Liver (tissue), 9 donors: ENCODE results near the gene IRS1. TPM values are rescaled to one million over a fixed set of nuclear protein-coding genes. Genes with fewer than 3 reads are reported as not detected.
A peak's percentile ranks its signal among the peaks of the same experiment; 100 is the strongest.

Experiments
- DNase-seq: peaks from one replicate; pipeline ENCODE4 v3.0.0-alpha.2; 2017; ENCODE audit warnings: low spot score
- H3K27ac ChIP-seq, 2 donors: one replicate each; pipeline ENCODE4 v1.7.0; 2013; ENCODE audit warnings: inconsistent platforms in 2 of 2, low read length in 2 of 2, control low read depth in 1 of 2, low read depth in 1 of 2, mild to moderate bottlenecking in 1 of 2
- H3K27me3 ChIP-seq, 4 donors: one replicate each; pipeline versions ENCODE4 v1.6.1 to v1.7.0; 2013; ENCODE audit warnings: low read length in 3 of 4, inconsistent platforms in 1 of 4, mild to moderate bottlenecking in 1 of 4, moderate library complexity in 1 of 4; ENCODE audit not compliant: control insufficient read depth in 4 of 4, insufficient read depth in 4 of 4
- H3K36me3 ChIP-seq, 4 donors: one replicate each; pipeline versions ENCODE4 v1.6.1 to v1.7.0; 2013; ENCODE audit warnings: low read length in 3 of 4, mild to moderate bottlenecking in 3 of 4, low read depth in 1 of 4, moderate library complexity in 1 of 4; ENCODE audit not compliant: control insufficient read depth in 4 of 4, insufficient read depth in 3 of 4
- H3K4me1 ChIP-seq, 4 donors: one replicate each; pipeline versions ENCODE4 v1.6.1 to v1.7.0; 2013; ENCODE audit warnings: low read length in 3 of 4, mild to moderate bottlenecking in 3 of 4, moderate library complexity in 1 of 4; ENCODE audit not compliant: control insufficient read depth in 4 of 4, insufficient read depth in 4 of 4
- H3K4me3 ChIP-seq, 3 donors: one replicate each; pipeline versions ENCODE4 v1.6.1 to v1.7.0; 2013; ENCODE audit warnings: low read length in 3 of 3, control low read depth in 1 of 3, low read depth in 1 of 3, mild to moderate bottlenecking in 1 of 3
- H3K9ac ChIP-seq, 2 donors: one replicate each; pipeline ENCODE4 v1.7.0; 2013; ENCODE audit warnings: low read length in 2 of 2, mild to moderate bottlenecking in 2 of 2, moderate library complexity in 2 of 2, control low read depth in 1 of 2, low read depth in 1 of 2
- H3K9me3 ChIP-seq, 4 donors: one replicate each; pipeline versions ENCODE4 v1.6.1 to v1.7.0; 2013; ENCODE audit warnings: low read length in 3 of 4; ENCODE audit not compliant: control insufficient read depth in 4 of 4
- FOXA1 ChIP-seq: IDR thresholded peaks from 2 replicates; pipeline ENCODE4 v1.6.1; 2016; ENCODE audit warnings: antibody characterized with exemption
- FOXA2 ChIP-seq: IDR thresholded peaks from 2 replicates; pipeline ENCODE4 v1.6.1; 2016; ENCODE audit warnings: antibody characterized with exemption
- GABPA ChIP-seq, 2 donors: IDR thresholded peaks in 1 of 2; conservative IDR thresholded peaks in 1 of 2; 2 replicates each; pipeline ENCODE4 v1.6.1; 2016; ENCODE audit warnings: antibody characterized with exemption in 2 of 2, mild to moderate bottlenecking in 1 of 2, moderate library complexity in 1 of 2
- HNF4A ChIP-seq, 2 donors: conservative IDR thresholded peaks; 2 replicates each; pipeline ENCODE4 v1.6.1; 2016; ENCODE audit warnings: antibody characterized with exemption in 2 of 2, mild to moderate bottlenecking in 2 of 2
- HNF4G ChIP-seq: IDR thresholded peaks from 2 replicates; pipeline ENCODE4 v1.6.1; 2016; ENCODE audit warnings: antibody characterized with exemption
- JUND ChIP-seq, 2 donors: IDR thresholded peaks; 2 replicates each; pipeline ENCODE4 v1.6.1; 2016; ENCODE audit warnings: antibody characterized with exemption in 2 of 2
- NR2F2 ChIP-seq: IDR thresholded peaks from 2 replicates; pipeline ENCODE4 v1.6.1; 2016; ENCODE audit warnings: antibody characterized with exemption
- RAD21 ChIP-seq, 2 donors: IDR thresholded peaks; 2 replicates each; pipeline ENCODE4 v1.6.1; 2016; ENCODE audit warnings: antibody characterized with exemption in 2 of 2, mild to moderate bottlenecking in 2 of 2
- RXRA ChIP-seq, 2 donors: IDR thresholded peaks; 2 replicates each; pipeline ENCODE4 v1.6.1; 2017 to 2018; ENCODE audit warnings: antibody characterized with exemption in 2 of 2, mild to moderate bottlenecking in 1 of 2
- SP1 ChIP-seq: IDR thresholded peaks from 2 replicates; pipeline ENCODE4 v1.6.1; 2018; ENCODE audit warnings: antibody characterized with exemption, mild to moderate bottlenecking
- YY1 ChIP-seq: IDR thresholded peaks from 2 replicates; pipeline ENCODE4 v1.6.1; 2016; ENCODE audit warnings: antibody characterized with exemption, mild to moderate bottlenecking
- WGBS: extraction: QIAGEN DNeasy Blood & Tissue Kit; methylation state at CpG from one replicate; pipeline ENCODE4 v1.1.7; 2013; 5-methylcytosine and 5-hydroxymethylcytosine counted together
- polyA plus RNA-seq, 2 donors: library from polyadenylated mRNA; stranded (reverse) in 1 of 2; unstranded in 1 of 2; fragments of 200-250 nt in 1 of 2; fragments of >200 nt in 1 of 2; fragmentation: Nextera tagmentation in 1 of 2; extraction: Ambion mirVana in 1 of 2; gene quantifications; one replicate each; pipeline versions ENCODE4 v1.2.1 to v1.2.3, GENCODE V29; 2013 to 2015
- total RNA-seq, 2 donors: library from RNA; depleted of rRNA; stranded (reverse); fragments of >200 nt; gene quantifications; one replicate each; pipeline ENCODE4 v1.2.3, GENCODE V29; 2014
- TF ChIP-seq, protein P1 (sequence below): IDR thresholded peaks from 2 replicates; pipeline ENCODE4 v1.6.1; 2016; ENCODE audit warnings: antibody characterized with exemption
- TF ChIP-seq, protein P2 (sequence below): IDR thresholded peaks from 2 replicates; pipeline ENCODE4 v1.6.1; 2016; ENCODE audit warnings: antibody characterized with exemption, mild to moderate bottlenecking
- TF ChIP-seq, protein P3 (sequence below): fragments of 150-350 bp; IDR thresholded peaks from 2 replicates; pipeline ENCODE4 v1.5.1; 2017; ENCODE audit warnings: improper control_type of control experiment, low read depth, low read length; ENCODE audit not compliant: missing input control
- TF ChIP-seq, protein P4 (sequence below): IDR thresholded peaks from 2 replicates; pipeline ENCODE4 v1.6.1; 2016; ENCODE audit warnings: antibody characterized with exemption
- donor health status: healthy.
- donor health status: healthy.
- donor health status: healthy.
- donor health status: healthy.
- donor health status: healthy.

IRS1 gene, protein sequence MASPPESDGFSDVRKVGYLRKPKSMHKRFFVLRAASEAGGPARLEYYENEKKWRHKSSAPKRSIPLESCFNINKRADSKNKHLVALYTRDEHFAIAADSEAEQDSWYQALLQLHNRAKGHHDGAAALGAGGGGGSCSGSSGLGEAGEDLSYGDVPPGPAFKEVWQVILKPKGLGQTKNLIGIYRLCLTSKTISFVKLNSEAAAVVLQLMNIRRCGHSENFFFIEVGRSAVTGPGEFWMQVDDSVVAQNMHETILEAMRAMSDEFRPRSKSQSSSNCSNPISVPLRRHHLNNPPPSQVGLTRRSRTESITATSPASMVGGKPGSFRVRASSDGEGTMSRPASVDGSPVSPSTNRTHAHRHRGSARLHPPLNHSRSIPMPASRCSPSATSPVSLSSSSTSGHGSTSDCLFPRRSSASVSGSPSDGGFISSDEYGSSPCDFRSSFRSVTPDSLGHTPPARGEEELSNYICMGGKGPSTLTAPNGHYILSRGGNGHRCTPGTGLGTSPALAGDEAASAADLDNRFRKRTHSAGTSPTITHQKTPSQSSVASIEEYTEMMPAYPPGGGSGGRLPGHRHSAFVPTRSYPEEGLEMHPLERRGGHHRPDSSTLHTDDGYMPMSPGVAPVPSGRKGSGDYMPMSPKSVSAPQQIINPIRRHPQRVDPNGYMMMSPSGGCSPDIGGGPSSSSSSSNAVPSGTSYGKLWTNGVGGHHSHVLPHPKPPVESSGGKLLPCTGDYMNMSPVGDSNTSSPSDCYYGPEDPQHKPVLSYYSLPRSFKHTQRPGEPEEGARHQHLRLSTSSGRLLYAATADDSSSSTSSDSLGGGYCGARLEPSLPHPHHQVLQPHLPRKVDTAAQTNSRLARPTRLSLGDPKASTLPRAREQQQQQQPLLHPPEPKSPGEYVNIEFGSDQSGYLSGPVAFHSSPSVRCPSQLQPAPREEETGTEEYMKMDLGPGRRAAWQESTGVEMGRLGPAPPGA (N-terminal part only)
- total RNA-seq (10 to 100 TPM in 1 of 2 donors, 1 to 10 TPM in 1; 8.3 to 11.6 TPM), polyA plus RNA-seq (1 to 10 TPM; 7.4 to 8.9 TPM)

DNA sequence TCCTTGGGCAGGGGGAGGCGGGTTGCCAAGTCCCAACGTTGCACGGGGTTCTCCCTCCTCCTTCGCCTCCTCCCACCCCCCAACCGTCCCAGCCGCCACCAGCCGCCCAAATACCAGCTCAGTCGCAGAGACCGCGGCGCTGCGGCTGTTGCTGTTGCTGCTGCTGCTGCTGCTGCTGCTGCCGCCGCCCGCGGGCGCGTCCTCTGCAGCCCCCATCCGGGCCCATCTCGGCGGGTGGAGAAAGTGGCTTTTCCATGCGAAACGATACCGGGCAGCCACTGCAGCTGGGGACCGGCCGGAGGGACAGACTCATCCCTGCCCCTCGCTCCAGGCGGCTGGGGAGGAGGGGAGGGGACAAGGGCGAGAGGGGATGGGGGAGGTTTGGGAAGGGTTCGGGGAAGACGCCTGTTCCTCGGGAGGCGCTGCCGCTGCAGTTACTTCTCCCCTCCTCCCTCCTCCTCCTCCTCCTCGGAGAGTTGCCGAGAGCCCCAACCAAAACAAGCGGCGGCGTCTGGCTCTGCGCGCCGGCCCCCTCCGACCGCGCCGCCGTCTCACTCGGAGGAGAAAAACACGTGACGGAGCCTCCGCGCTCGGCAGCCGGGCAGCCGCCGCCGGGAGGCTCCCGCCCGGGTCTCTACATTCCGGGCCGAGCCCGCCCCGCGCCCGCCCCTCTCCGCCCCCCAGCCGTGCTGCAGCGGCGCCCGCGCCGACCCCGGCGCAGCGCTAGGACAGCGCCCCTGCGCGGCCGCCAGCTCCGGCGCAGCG lies at the start of gene IRS1:
Gene IRS1, minus strand, starts transcription at position 610 of the 765 bp plus-strand sequence. CDS start 1,082 bp downstream, outside the sequence.
- H3K36me3 ChIP-seq, result no peaks in the 10 kb centered on the region
- no peak for TF ChIP-seq HNF4A (conservative IDR thresholded peaks at IDR 0.05)
- TF ChIP-seq, protein P1, sequence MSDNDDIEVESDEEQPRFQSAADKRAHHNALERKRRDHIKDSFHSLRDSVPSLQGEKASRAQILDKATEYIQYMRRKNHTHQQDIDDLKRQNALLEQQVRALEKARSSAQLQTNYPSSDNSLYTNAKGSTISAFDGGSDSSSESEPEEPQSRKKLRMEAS, result no peak
- no peak for TF ChIP-seq JUND (IDR thresholded peaks at IDR 0.05)
- TF ChIP-seq FOXA1, result no peak
- TF ChIP-seq, protein P2, sequence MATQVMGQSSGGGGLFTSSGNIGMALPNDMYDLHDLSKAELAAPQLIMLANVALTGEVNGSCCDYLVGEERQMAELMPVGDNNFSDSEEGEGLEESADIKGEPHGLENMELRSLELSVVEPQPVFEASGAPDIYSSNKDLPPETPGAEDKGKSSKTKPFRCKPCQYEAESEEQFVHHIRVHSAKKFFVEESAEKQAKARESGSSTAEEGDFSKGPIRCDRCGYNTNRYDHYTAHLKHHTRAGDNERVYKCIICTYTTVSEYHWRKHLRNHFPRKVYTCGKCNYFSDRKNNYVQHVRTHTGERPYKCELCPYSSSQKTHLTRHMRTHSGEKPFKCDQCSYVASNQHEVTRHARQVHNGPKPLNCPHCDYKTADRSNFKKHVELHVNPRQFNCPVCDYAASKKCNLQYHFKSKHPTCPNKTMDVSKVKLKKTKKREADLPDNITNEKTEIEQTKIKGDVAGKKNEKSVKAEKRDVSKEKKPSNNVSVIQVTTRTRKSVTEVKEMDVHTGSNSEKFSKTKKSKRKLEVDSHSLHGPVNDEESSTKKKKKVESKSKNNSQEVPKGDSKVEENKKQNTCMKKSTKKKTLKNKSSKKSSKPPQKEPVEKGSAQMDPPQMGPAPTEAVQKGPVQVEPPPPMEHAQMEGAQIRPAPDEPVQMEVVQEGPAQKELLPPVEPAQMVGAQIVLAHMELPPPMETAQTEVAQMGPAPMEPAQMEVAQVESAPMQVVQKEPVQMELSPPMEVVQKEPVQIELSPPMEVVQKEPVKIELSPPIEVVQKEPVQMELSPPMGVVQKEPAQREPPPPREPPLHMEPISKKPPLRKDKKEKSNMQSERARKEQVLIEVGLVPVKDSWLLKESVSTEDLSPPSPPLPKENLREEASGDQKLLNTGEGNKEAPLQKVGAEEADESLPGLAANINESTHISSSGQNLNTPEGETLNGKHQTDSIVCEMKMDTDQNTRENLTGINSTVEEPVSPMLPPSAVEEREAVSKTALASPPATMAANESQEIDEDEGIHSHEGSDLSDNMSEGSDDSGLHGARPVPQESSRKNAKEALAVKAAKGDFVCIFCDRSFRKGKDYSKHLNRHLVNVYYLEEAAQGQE, result peak; percentile 32
- TF ChIP-seq RAD21 (IDR thresholded peaks at IDR 0.05), result peak; percentile 3 to 7
- TF ChIP-seq, protein P3, sequence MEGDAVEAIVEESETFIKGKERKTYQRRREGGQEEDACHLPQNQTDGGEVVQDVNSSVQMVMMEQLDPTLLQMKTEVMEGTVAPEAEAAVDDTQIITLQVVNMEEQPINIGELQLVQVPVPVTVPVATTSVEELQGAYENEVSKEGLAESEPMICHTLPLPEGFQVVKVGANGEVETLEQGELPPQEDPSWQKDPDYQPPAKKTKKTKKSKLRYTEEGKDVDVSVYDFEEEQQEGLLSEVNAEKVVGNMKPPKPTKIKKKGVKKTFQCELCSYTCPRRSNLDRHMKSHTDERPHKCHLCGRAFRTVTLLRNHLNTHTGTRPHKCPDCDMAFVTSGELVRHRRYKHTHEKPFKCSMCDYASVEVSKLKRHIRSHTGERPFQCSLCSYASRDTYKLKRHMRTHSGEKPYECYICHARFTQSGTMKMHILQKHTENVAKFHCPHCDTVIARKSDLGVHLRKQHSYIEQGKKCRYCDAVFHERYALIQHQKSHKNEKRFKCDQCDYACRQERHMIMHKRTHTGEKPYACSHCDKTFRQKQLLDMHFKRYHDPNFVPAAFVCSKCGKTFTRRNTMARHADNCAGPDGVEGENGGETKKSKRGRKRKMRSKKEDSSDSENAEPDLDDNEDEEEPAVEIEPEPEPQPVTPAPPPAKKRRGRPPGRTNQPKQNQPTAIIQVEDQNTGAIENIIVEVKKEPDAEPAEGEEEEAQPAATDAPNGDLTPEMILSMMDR, result peak; percentile 51
- TF ChIP-seq GABPA (IDR thresholded peaks at IDR 0.05 in 1 of 2, conservative IDR thresholded peaks at IDR 0.05 in 1 of 2), result no peak
- no peak for TF ChIP-seq YY1
- no peak for TF ChIP-seq FOXA2
- no peak for TF ChIP-seq SP1
- peak within 1 kb of the TSS; percentile 95 to 99 for H3K27ac ChIP-seq
- peaks cover 2 to 57% (median 37%) of the 10 kb centered on the region in 4 donors for H3K4me1 ChIP-seq
- H3K27me3 ChIP-seq, result no peaks in the 10 kb centered on the region
- peak; percentile 70 for DNase-seq
- WGBS, result under 1% methylated on average over 82 of the region's 82 CpGs
- no peaks in the 10 kb centered on the region for H3K9me3 ChIP-seq
- H3K9ac ChIP-seq, result peak within 1 kb of the TSS; percentile 90 to 92
- H3K4me3 ChIP-seq, result peak within 1 kb of the TSS; percentile 65 to 91 (median 79)

DNA sequence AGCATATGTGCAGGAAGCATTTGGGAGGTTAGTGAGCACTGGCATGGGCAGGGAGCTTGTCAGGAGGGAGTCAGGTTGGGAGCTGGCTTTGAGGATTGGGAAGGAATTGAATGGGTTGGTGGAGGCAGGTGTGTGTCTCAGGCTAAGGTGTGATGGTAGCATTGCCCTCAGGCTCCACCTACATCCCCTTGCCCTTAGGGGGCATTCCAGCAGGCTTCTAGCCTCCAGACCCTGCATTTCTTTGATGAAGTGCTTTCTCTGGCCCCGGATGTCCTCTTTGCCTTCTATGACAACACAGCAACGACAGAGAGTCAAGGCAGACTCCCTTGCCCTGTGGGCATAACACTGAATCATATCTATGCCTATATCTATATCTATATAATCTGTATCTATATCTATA lies 49.7 kb upstream of the IRS1 start:
- WGBS, result 88% methylated on average over 2 of the region's 2 CpGs
- Histone ChIP-seq H3K4me3 (no peak overlapping the region), H3K27ac (no peak overlapping the region), H3K27me3 (no peaks in the 10 kb centered on the region), H3K4me1 (no peaks in the 10 kb centered on the region), H3K9me3 (no peaks in the 10 kb centered on the region), H3K9ac (no peak overlapping the region), H3K36me3 (no peaks in the 10 kb centered on the region)
- no peak for DNase-seq
- TF ChIP-seq SP1, result no peak
- no peak for TF ChIP-seq YY1
- TF ChIP-seq, protein P3, result no peak
- TF ChIP-seq FOXA1, result no peak
- no peak for TF ChIP-seq RXRA (IDR thresholded peaks at IDR 0.05)
- TF ChIP-seq, protein P1, result no peak
- no peak for TF ChIP-seq RAD21 (IDR thresholded peaks at IDR 0.05)
- TF ChIP-seq FOXA2, result no peak
- no peak for TF ChIP-seq NR2F2
- TF ChIP-seq HNF4G, result no peak
- no peak for TF ChIP-seq HNF4A (conservative IDR thresholded peaks at IDR 0.05)
- no peak for TF ChIP-seq JUND (IDR thresholded peaks at IDR 0.05)
- TF ChIP-seq, protein P4, sequence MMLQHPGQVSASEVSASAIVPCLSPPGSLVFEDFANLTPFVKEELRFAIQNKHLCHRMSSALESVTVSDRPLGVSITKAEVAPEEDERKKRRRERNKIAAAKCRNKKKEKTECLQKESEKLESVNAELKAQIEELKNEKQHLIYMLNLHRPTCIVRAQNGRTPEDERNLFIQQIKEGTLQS, result no peak
